ENCODE results near the gene ABCA4.
A peak's percentile ranks its signal among the peaks of the same experiment; 100 is the strongest.

GRCh38 chr1:93980320-93981273, 140.4 kb downstream of the ABCA4 start:
- TF ChIP-seq CTCF (IDR thresholded peaks at IDR 0.05) (peak in 2 of 4 donors; percentile 23 to 29), POLR2A (IDR thresholded peaks at IDR 0.05) (no peak)

Data from right lobe of liver (tissue), 4 donors.